GM12875 (cell line): Measurements from ENCODE around the gene CPSF3.

Source experiments
- H3K4me3 ChIP-seq: one replicate; pipeline ENCODE4 v1.5.1; 2011; ENCODE audit warnings: low read depth, low read length, control low read depth
- CTCF ChIP-seq: IDR thresholded peaks from 2 replicates; pipeline ENCODE4 v1.5.1; 2011; ENCODE audit warnings: low read depth, mild to moderate bottlenecking, control low read depth, inconsistent platforms, low read length, moderate library complexity, borderline replicate concordance; ENCODE audit not compliant: insufficient read depth

The CPSF3 gene

GRCh38 chr2:9480157-9480556, 56.7 kb downstream of the CPSF3 start:
- TF ChIP-seq CTCF: no peak
- H3K4me3 ChIP-seq: no peak overlapping the region

GRCh38 chr2:9483107-9483506, 59.7 kb downstream of the CPSF3 start:
- no peak overlapping the region for H3K4me3 ChIP-seq
- TF ChIP-seq CTCF: no peak

DNA sequence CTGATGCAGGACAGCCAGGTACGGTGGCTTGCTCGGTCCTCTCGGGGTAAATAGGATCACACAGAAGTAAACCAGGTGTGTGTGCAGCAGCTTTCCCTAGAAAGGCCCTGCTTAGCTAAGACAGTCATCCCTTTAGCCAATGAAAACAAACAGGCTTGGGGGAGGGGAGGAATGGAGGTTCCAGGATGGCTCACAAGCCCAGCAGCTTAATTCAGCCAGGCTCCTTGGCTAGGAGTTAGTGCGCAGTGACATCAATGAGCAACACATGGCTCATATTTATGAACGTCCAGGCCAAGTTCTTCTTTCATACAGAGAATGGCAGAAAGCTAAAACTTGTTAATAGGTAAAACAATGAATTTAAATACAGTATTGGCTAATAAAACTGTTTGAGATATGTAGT, 61.1 kb downstream of the CPSF3 start:
- no peak for TF ChIP-seq CTCF
- H3K4me3 ChIP-seq: no peak overlapping the region

DNA sequence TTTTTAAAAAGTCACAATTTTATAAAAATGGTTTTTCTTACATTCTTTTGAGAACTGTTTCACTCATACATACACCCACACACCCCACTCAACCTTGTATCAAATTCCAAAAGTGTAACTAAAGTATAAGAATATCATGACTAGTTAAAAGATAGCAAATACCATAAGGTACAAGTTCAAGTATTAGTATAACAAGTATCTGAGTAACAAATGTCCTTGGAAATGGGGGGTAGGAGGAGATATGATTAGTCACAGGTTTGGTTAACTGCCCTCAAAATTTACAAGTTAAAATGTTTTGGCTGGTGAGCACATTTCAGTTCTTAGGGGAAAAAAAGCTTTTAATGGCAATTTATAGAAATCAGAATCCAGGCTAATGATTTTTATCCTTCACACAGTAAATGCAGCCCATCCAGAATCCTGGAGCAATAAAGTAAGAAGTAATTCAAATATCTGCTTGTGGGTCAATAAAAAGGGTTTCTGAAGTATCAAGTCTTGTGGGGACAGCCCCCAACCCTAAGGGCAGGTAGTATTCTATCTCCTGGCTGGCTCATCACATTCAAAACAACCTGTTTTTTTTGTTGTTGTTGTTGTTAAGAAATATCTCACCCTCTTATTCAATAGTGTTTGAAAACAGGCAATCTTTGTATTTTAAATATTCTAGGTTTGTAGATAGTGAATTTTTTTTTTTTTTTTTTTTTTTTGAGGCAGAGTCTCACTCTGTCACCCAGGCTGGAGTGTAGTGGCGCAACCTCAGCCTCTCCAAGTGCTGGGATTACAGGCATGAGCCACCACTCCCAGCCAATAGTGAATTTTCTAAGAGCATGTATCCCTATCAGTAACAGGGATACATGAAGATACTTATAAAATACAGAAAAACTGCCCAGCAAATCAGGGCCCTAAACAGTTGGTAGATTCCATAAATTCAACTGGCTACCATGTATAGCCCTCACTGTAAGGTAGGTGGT, 65.4 kb downstream of the CPSF3 start:
- TF ChIP-seq CTCF: no peak

DNA sequence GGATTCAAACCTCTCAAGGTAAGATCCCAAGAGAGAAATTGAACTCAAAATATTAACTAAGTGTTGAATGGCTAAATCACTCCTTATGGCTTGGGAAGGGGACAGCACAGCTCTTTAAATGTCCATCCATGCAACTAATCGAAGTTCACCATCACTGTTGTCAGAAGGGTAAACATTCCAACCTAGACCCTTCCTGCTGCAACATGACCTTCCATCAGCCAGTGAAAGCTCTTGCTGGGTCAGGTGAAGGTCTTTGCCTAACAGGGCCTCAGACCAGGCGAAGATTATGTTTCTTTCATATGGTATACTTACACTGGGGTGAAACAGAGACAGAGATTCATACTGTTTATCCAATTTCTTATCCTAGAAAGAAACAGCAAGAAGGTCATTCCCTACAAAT, 67.3 kb downstream of the CPSF3 start:
- TF ChIP-seq CTCF: no peak
- H3K4me3 ChIP-seq: no peak overlapping the region

More for the DNA sequence above, 65.4 kb downstream of the CPSF3 start:
- H3K4me3 ChIP-seq: no peak overlapping the region

DNA sequence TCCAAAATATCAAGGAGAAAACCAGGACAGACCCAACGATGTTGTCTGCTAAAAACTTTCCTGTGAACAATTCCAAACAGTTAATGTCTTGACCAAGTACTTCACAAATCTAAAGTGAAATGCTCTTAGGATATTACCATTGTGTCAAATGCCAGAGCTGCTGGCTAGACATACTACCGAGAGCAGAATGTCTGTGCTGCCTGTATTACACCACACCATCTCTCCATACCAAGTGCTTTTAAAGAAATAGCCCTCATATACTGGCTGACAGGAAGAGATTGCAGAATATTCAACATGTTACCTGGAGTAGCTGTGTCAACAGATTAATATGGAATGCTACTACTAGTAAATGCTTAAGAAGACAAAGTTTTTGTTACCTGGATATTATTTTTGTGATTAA, 69.5 kb downstream of the CPSF3 start:
- no peak overlapping the region for H3K4me3 ChIP-seq
- no peak for TF ChIP-seq CTCF

GRCh38 chr2:9493478-9493877, 70.0 kb downstream of the CPSF3 start:
- no peak overlapping the region for H3K4me3 ChIP-seq
- TF ChIP-seq CTCF: no peak
